Endometrial microvascular endothelial cells (primary cell): ENCODE measurements around the gene TNS2. TPM values are rescaled to one million over a fixed set of nuclear protein-coding genes. Genes with fewer than 3 reads are reported as not detected.
"Not testable (repeated sequence)": the region's sequence is repeated elsewhere in the genome, so short reads cannot be mapped to it uniquely, and the experiment has no call there.

Experiments
- in situ Hi-C: cut with HindIII; loops from 2 replicates; pipeline ENCODE4 v1.10.0; 2017; ENCODE audit warnings: low sequenced_read_pairs, low pct_unique_long_range_greater_than_20kb; ENCODE audit errors: inconsistent ontology term
- total RNA-seq: library from RNA; depleted of rRNA; stranded (reverse); fragments of >200 nt; gene quantifications from one replicate; pipeline ENCODE4 v1.2.3, GENCODE V29; 2015; ENCODE audit errors: inconsistent ontology term

Gene TNS2
- total RNA-seq, 1 donor from 2014 or later = 43.2 TPM

DNA sequence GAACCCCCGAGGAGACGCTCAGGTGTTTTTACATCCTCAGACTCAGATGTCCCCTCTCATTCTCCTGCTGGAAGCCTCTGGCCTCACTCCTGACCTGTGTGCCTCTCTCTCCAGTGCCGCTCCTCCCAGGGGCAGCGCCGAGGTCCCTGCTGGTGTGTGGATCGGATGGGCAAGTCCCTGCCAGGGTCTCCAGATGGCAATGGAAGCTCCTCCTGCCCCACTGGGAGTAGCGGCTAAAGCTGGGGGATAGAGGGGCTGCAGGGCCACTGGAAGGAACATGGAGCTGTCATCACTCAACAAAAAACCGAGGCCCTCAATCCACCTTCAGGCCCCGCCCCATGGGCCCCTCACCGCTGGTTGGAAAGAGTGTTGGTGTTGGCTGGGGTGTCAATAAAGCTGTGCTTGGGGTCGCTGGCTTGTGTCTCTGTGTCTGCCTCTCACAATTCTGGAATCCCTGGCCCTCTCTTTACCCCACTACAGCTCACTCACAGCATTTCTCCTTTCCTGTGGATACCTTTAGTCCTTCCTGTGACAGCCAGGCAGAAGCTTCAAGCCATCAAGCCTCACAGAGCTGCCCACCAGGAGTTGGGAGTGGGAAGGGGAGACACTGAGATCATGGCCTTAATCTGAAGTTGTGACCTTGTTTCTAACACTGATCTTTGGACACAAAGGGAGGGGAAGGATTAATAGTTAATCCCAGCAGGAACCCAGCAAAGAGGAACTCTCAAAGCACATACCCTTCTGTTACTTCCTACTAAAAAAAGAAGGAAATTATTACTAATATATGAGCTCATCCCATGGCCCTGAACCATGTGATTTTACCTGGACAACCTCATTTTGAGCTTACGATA lies 52.3 kb downstream of the TNS2 start:
- in situ Hi-C loops = no loop called here

DNA sequence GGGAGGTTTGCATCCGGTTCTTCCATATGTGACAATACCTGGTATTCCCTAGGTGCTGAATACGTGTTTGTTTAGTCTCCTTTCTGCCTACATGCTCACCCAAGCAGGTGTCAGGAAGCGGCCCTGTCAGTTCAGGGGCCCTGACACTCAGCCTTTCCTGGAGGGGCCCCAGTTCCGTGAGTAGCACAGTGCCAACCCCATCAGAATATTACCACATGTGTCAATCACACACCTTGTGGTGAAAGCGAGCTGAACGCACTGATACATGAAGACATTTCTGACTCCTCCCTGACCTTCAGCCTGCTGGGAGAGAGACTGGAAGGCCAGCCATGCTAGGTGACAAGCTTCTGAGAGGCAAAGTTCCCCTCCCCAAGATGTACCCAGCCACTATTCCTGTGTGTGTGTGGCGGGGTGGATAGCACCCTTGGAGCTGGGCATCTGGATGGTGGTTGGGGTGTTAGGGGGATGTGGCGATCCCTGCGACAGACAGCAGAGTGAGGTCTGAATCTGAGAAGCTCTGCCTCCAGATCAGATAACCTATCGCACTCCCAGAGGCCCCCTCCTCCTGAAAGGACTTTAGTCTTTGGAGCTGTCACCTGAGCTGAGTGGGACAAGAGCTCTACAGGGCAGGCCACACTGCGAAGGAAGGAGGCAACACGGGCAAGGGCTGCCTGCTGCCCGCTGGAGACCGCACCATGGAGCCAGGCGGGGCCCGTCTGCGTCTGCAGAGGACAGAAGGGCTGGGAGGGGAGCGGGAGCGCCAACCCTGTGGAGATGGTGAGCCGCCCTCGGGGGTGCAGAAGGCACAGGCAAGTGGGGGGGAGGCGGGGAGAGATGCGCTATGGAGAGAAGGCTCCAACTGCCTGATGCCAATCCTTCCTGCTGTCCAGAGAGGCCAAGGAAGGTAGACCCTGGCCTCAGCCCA lies 53.3 kb downstream of the TNS2 start, which contains the start of gene SOAT2:
TSS of gene SOAT2 (plus strand) at position 604 of the 925 bp plus-strand sequence. CDS start at position 696, 92 bp downstream.
- in situ Hi-C loops = no loop called here

DNA sequence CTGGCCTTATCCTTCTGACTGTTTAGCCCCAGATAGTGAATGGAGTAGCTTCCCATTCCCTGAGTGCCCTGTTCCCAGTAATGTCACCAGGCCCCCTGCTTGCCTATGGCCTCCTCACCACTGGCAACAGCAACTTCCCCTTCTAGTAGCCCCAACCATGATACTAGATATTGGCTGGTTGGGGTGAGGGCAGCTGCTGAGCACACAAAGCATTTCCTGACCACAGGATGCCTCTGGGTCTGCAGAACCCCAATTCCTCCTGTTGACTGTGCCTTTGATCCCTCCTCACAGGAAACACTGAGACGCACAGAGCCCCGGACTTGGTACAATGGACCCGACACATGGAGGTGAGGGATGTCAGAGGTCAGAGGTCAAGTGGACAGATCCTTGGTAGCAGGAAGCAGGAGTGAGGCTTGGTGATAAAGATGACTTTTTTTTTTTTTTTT lies 54.0 kb downstream of the TNS2 start:
- in situ Hi-C loops = no loop called here

DNA sequence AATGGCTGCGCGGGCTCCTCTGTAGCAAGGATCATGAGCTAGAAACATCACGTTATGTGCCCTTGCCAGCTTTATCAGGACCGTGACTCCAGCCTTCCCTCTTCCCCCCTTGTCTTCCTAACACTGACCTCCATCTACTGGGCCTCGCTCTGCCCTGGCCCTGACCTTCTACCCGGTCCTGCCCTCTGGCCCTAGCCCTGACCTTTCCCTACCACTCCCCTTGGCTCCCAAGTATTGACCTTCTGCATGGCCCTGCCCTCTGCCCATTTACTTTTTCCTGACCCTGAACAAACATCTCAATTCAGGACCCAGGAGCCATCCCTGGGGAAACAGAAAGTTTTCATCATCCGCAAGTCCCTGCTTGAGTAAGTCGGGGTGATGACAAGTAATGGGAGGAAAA lies 55.4 kb downstream of the TNS2 start:
- in situ Hi-C loops = no loop called here

DNA sequence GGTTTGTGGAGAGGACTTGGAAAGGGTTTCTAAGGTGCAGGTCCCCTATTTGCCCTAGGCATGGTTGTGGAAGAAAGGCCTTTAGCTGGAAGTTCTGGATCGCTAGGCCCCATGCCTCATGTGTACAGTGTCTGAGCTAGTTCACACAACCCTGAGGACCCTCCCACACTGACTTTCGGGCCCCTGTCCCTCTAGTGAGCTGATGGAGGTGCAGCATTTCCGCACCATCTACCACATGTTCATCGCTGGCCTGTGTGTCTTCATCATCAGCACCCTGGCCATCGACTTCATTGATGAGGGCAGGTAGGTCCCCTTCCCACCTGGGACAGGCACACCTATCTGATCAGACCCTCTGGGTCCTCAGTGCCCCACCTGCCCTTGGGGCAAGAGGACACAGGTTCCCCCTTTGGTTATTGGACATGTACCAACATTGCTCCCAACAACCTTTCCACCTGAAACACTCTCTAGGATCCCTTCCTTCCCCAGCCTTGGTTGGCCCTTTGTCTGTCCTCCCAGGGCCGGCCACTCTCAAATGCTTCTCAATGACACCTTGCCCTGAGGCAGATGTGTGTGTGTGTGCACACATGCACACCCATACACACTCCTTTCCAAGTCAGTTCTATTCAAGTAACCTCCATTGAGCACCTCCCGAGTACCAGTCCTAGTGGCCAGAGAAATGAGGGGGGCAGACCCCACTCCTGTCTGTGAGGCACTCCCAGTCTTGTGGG lies 56.0 kb downstream of the TNS2 start:
- in situ Hi-C loops = no loop called here

DNA sequence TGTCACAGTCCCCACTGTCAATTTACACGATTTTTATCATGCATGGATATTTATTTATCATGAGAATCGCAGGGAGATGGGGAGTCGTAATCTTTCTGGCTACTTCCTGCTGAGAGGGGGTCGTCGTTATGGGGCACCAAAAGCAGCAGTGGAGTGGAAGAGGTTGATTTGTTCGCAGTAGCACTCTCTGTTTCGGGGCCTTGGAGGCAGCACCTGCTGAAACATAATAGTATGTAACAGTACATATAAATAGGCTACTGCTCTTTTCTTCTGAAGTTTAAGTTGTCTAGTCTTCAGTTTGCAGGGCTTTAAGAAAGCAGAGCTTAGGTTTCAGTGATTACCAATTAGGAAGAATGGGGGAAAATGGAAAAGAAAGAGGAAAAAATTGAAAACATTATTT lies 57.3 kb downstream of the TNS2 start:
- in situ Hi-C loops = no loop called here

DNA sequence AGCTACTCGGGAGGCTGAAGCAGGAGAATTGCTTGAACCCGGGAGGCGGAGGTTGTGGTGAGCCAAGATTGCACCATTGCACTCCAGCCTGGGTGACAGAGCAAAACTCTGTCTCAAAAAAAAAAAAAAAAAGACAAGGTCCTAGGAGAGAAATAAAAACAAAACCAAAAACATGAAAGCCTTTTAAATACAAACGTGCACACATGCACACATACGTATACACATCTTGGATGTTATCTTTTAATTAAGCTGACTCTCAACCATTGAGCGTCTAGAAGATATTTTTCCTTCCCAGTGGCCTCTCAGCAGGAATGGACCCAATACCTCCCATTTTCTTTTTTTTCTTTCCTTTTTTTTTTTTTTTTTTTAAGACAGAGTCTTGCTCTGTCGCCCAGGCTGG lies 62.6 kb downstream of the TNS2 start:
- in situ Hi-C loops = not testable (repeated sequence)

DNA sequence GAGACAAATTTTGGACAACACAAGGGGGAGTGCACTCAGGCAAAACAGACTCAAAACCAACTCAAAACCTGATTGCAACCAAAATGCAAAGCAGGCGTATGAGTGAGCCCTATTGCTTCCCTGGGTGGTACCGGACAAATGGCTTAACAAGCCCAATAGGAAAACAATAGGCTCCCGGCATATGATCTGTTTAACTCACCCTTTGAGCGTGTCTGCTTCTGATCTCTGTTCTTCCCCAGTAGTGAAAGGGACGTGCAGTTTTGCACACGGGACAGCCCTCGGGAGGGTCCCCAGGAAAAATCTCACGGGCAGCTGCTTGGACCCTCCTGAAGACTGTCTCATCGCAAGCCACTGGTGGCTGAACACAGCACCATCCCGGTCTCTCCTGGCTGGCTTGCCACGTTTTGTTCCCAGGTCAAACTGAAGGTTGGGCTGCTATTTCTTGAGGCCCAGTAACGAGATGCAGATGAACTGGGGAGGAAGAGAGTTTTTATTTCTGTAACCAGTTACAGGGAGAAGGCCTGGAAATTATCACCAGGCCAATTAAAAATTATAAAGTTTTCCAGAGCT lies 63.4 kb downstream of the TNS2 start:
- in situ Hi-C loops = no loop called here

DNA sequence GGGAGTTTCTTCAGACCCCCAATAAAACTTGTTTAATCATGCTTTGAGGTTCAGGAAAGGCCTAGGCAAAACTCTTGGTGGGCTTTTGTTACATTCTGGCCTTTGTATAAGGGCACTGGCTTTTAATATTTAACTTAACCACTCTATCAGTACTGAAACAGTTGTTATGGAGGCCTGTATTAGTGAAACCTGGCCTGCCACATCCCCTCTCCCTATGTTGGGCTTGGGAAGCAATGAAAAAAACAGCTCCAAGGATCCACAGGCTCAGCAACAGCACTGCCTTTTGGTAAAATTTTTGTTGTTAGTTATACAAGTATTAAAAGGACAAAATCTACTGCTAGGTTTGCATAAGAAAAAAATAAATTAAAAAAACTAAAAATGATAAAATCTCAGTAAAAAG lies 64.1 kb downstream of the TNS2 start:
- in situ Hi-C loops = no loop called here

Other genes with a start within 250 kb of the TNS2 start
- not detected for gene KRT4, start 235.9 kb upstream of the TNS2 start, total RNA-seq
- gene KRT79, start 215.8 kb upstream of the TNS2 start, total RNA-seq = not detected
- gene KRT78, start 201.1 kb upstream of the TNS2 start, total RNA-seq = not detected
- gene KRT8, start 145.0 kb upstream of the TNS2 start, total RNA-seq = 21.4 TPM
- gene KRT18, start 100.9 kb upstream of the TNS2 start, total RNA-seq = 349 TPM
- 363 TPM for gene EIF4B, start 43.6 kb upstream of the TNS2 start, total RNA-seq
- 34.1 TPM for gene SPRYD3, start 29.3 kb downstream of the TNS2 start, total RNA-seq
- gene IGFBP6, start 47.6 kb downstream of the TNS2 start, total RNA-seq = 73.8 TPM
- gene SOAT2, start 53.4 kb downstream of the TNS2 start, total RNA-seq = not detected
- 5.9 TPM for gene ZNF740, start 130.7 kb downstream of the TNS2 start, total RNA-seq
- 4.6 TPM for gene CSAD, start 130.9 kb downstream of the TNS2 start, total RNA-seq
- gene ITGB7, start 157.2 kb downstream of the TNS2 start, total RNA-seq = 0.93 TPM
- 23.5 TPM for gene RARG, start 182.1 kb downstream of the TNS2 start, total RNA-seq
- 31.9 TPM for gene ESPL1, start 218.2 kb downstream of the TNS2 start, total RNA-seq
- gene PFDN5, start 245.5 kb downstream of the TNS2 start, total RNA-seq = 419 TPM
- 55.1 TPM for gene MYG1, start 249.6 kb downstream of the TNS2 start, total RNA-seq